GM12872 (cell line): ENCODE measurements around the gene KAT6B.

Experiments
- TF ChIP-seq, protein P1 (sequence below): IDR thresholded peaks from 3 replicates; pipeline ENCODE4 v1.5.1; 2011; ENCODE audit warnings: low read depth, mild to moderate bottlenecking, low read length, moderate library complexity; ENCODE audit not compliant: insufficient read depth

KAT6B gene

DNA sequence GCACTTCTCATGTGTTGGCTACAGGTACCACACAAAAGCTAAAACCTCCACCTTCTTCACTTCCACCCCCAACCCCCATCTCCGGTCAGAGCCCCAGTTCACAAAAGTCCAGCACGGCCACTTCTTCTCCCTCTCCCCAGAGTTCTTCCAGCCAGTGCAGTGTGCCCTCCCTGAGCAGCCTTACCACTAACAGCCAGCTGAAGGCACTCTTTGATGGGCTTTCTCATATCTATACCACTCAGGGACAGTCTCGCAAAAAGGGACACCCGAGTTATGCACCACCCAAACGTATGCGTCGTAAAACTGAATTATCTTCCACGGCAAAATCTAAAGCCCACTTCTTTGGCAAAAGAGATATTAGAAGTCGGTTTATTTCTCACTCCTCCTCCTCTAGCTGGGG lies 149.4 kb downstream of the KAT6B start:
- TF ChIP-seq, protein P1, sequence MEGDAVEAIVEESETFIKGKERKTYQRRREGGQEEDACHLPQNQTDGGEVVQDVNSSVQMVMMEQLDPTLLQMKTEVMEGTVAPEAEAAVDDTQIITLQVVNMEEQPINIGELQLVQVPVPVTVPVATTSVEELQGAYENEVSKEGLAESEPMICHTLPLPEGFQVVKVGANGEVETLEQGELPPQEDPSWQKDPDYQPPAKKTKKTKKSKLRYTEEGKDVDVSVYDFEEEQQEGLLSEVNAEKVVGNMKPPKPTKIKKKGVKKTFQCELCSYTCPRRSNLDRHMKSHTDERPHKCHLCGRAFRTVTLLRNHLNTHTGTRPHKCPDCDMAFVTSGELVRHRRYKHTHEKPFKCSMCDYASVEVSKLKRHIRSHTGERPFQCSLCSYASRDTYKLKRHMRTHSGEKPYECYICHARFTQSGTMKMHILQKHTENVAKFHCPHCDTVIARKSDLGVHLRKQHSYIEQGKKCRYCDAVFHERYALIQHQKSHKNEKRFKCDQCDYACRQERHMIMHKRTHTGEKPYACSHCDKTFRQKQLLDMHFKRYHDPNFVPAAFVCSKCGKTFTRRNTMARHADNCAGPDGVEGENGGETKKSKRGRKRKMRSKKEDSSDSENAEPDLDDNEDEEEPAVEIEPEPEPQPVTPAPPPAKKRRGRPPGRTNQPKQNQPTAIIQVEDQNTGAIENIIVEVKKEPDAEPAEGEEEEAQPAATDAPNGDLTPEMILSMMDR, result 0 out of 3 replicates have a peak, but pooled peaks have one; percentile 3

DNA sequence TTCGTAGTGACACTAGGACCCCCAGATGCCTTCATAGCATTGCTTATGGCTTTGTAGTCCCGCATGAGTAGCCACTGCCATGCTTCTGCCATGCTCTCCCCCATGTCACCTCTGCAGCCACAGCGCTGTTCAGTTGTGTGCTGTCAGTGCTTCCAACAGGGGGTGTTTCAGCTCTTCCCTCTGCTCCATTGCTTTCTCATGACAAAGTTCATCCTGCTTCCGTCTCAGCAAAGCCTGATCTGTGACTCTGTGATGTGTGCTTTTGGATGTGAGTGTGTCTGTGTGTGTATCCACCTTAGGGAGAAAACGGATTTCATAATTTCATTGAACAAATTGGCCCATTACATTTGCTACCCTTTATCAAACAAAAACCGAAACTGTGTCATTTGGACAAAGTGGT lies 150.2 kb downstream of the KAT6B start:
- TF ChIP-seq, protein P1, result peak; percentile 59

DNA sequence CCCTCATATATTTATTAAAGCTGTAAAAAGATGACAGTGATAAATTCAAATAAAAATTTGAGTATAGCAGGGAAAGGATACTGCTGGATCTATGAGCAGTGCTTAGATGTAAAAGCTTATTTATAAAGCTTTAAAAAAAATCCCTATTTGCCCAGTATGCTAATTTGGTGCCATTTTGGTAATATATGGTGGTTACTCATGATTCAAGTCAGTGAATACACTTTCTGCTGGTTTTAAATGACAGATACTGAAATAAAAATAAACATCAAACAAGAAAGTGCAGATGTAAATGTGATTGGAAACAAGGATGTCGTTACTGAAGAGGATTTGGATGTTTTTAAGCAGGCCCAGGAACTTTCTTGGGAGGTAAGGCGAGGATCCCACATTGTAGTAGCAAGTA lies 150.7 kb downstream of the KAT6B start:
- TF ChIP-seq, protein P1, result no peak

DNA sequence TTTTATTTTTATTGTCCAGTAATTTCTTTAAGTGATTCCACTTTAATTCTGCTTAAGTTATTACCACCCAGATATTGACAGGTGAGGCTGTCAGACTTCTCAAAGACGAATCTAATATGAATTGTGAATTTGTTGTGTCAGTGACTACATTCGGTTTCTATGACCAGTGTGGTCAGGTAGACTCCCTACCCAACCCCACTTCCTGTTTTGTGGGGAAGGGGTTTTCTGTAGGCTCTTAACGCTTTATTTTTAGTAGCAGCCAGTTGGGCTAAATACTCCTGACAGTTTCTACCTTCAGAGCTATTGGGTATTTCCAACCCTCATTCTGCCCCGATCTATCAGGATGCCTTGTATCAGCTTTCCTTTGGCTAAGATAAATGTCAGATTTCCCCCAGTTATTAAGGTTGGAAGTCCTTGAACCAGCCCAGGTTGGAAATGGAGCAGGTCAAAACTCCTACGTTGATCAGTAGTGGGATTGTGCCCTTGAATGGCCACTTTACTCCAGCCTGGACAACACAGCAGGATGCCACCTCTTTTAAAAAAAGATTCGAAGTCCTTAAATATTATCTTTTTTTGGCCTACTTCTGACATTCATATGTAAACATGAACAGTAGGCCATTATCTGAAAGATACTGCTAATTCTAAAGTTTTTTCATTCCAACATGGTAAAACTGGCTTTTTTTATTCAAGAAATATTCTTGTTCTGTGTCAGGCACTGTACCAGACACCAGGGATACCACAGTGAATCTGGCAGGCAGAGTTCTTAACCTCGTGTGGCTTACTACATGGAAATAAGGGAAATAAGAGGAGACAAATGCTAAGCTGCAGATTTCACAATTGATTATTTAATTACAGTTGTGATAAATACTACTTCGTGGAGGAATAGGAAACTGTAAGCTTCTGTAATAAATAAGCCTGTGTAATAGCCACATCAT lies 151.8 kb downstream of the KAT6B start:
- TF ChIP-seq, protein P1, result no peak

DNA sequence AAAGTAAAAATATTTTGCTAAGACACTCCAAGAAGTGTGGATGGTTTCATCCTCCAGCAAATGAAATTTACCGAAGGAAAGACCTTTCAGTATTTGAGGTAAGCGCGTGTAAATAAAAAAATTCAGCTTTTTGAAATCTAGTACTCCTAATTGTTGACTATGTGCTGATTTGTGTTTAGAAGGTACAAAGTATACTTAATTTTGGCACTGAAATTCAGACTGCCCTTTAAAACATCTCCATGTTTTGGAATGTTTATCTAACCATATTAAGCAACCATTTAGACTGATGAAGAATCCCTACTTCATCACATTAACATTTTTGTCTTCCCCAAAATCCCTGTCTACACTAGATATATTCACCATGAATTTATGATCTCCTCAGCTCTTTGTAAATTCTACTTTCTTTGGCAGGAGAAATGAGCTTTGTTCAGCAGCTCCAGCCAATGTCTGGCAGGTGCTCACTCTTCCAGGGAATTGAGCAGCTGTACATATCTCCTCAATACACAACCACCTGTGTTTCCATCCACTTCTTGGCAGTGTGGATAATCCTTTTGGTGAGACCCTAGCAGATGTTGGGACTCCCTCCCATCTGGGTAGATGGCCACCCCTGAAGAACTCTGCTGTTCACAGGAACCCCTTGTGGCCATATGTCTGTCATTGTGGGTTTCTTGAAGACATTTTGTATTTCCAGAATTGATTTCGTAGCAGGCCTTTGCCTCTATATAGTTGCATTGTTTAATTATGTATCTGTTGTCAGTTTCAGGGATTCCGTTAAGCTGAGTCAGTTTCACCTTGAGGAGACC lies 155.6 kb downstream of the KAT6B start:
- TF ChIP-seq, protein P1, result peak; percentile 40; the same call in 1 of the 3 replicates

DNA sequence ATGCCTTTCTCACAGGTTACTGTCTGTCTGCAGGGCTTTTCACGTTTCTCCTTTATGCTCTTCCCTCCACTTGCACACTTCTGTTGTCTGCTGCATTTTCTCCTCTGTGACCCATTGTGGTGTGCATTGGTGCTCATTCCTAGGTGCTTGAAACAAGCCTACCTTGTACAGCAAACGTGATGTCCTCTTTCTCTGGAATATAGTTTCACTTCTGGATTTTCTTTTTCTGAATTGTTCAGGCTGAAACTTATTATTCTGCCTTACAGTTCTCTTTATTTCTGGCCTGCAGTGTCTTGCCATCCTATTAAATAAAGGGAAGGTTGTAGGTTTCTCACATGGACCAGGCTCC lies 156.2 kb downstream of the KAT6B start:
- TF ChIP-seq, protein P1, result no peak

DNA sequence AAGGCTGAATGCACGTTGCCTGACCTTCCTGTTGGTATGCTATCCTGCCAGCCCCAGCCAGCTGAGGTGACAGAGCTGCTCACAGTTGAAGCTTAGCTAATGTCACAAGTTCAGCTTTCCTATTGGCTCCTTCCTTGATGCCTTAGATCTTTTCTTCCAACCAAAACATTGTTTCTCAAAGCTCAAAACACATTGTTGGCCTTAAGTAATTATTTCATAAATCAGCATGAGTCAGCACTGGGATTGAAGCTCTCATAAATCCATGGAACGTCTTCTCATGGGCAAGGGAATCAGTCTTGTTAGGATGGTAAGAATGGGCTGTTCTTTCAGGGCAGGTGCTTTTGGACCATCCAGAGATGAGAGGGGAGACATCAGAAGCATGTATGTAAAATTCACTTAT lies 157.0 kb downstream of the KAT6B start:
- TF ChIP-seq, protein P1, result no peak
